Measurements from ENCODE around the gene RTF2. TPM values are rescaled to one million over a fixed set of nuclear protein-coding genes. Genes with fewer than 3 reads are reported as not detected.

Gene RTF2
- total RNA-seq, 1 donor from 2014 or later = 61.9 TPM

GRCh38 chr20:56467968-56468315 is 485 bp upstream of the RTF2 start:
- DNase-seq (ENCODE audit: low spot score in 2 of 2, unreplicated experiment in 2 of 2) = no peak
- no peaks in the 10 kb centered on the region for H3K9me3 Mint-ChIP-seq
- H3K27me3 Mint-ChIP-seq (ENCODE audit: low read depth) = peaks cover 12% of the 10 kb centered on the region
- no peaks in the 10 kb centered on the region for H3K36me3 Mint-ChIP-seq
- no peak for TF ChIP-seq CTCF (IDR thresholded peaks at IDR 0.05; ENCODE audit: unreplicated experiment)
- H3K4me3 Mint-ChIP-seq = peak overlapping the region; percentile 100
- peak overlapping the region; percentile 100 for H3K27ac Mint-ChIP-seq
- H3K4me1 Mint-ChIP-seq = peaks cover 12% of the 10 kb centered on the region

GRCh38 chr20:56469077-56469449 is 636 bp downstream of the RTF2 start:
- peak overlapping the region; percentile 100 for H3K27ac Mint-ChIP-seq
- peak overlapping the region; percentile 100 for H3K4me3 Mint-ChIP-seq
- no peak for TF ChIP-seq CTCF (IDR thresholded peaks at IDR 0.05; ENCODE audit: unreplicated experiment)
- H3K9me3 Mint-ChIP-seq = no peaks in the 10 kb centered on the region
- H3K4me1 Mint-ChIP-seq = peaks cover 12% of the 10 kb centered on the region
- peaks cover 7% of the 10 kb centered on the region for H3K36me3 Mint-ChIP-seq
- H3K27me3 Mint-ChIP-seq (ENCODE audit: low read depth) = peaks cover 4% of the 10 kb centered on the region
- no peak for DNase-seq (ENCODE audit: low spot score in 2 of 2, unreplicated experiment in 2 of 2)

DNA sequence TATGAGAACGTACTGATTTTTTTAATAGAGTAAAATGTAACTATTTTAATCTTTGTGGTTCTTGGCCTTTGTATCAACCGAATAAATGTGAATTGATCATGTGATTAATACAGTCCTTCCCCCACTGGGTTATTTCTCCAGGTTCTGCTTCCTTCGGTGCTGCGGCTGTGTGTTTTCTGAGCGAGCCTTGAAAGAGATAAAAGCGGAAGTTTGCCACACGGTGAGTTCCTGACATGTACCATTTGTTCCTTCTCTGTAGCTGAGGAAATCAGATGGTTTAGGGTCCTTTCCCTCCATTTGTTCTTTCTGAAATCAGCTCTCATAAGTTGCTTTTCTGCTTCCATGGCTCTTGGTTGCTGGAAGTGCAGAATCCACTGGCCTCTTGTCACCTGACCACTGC is 15.5 kb downstream of the RTF2 start:
- H3K27me3 Mint-ChIP-seq (ENCODE audit: low read depth) = no peaks in the 10 kb centered on the region
- no peaks in the 10 kb centered on the region for H3K4me1 Mint-ChIP-seq
- no peaks in the 10 kb centered on the region for H3K9me3 Mint-ChIP-seq
- H3K36me3 Mint-ChIP-seq = peaks cover 53% of the 10 kb centered on the region
- no peak overlapping the region for H3K27ac Mint-ChIP-seq
- H3K4me3 Mint-ChIP-seq = no peak overlapping the region
- no peak for DNase-seq (ENCODE audit: low spot score in 2 of 2, unreplicated experiment in 2 of 2)
- no peak for TF ChIP-seq CTCF (IDR thresholded peaks at IDR 0.05; ENCODE audit: unreplicated experiment)

GRCh38 chr20:56487216-56487615 is 18.8 kb downstream of the RTF2 start:
- DNase-seq (ENCODE audit: low spot score in 2 of 2, unreplicated experiment in 2 of 2) = no peak
- no peaks in the 10 kb centered on the region for H3K27me3 Mint-ChIP-seq (ENCODE audit: low read depth)
- no peak for TF ChIP-seq CTCF (IDR thresholded peaks at IDR 0.05; ENCODE audit: unreplicated experiment)
- no peak overlapping the region for H3K4me3 Mint-ChIP-seq
- no peaks in the 10 kb centered on the region for H3K4me1 Mint-ChIP-seq
- H3K9me3 Mint-ChIP-seq = no peaks in the 10 kb centered on the region
- no peak overlapping the region for H3K27ac Mint-ChIP-seq
- H3K36me3 Mint-ChIP-seq = peaks cover 42% of the 10 kb centered on the region

DNA sequence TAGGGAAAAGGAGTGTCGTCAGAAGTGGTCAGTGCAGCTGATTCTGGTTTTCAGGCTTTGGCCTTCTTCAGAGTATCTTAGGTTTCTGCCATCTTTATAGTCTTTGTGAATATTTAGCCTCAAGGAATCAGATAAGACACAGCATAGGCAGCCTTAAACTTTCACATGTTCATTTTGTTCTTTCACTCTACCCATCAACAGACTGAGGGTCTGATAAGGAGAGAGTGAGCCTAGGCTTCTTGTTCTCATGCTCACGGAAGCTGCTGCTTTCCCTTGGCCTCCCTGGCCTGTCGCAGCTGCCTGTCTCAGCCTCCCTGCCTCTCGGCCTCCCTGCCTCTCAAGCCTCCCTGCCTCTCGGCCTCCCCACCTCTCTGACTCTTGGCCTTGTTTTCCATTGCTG is 20.1 kb downstream of the RTF2 start:
- Mint-ChIP-seq H3K9me3 (no peaks in the 10 kb centered on the region), H3K36me3 (peaks cover 46% of the 10 kb centered on the region), H3K27ac (no peak overlapping the region)

More for the DNA sequence above, 20.1 kb downstream of the RTF2 start:
- Mint-ChIP-seq H3K4me3 (no peak overlapping the region), H3K27me3 (ENCODE audit: low read depth) (no peaks in the 10 kb centered on the region), H3K4me1 (no peaks in the 10 kb centered on the region)
- no peak for DNase-seq (ENCODE audit: low spot score in 2 of 2, unreplicated experiment in 2 of 2)
- no peak for TF ChIP-seq CTCF (IDR thresholded peaks at IDR 0.05; ENCODE audit: unreplicated experiment)
